ENCODE data around the gene STK25.

The STK25 gene

DNA sequence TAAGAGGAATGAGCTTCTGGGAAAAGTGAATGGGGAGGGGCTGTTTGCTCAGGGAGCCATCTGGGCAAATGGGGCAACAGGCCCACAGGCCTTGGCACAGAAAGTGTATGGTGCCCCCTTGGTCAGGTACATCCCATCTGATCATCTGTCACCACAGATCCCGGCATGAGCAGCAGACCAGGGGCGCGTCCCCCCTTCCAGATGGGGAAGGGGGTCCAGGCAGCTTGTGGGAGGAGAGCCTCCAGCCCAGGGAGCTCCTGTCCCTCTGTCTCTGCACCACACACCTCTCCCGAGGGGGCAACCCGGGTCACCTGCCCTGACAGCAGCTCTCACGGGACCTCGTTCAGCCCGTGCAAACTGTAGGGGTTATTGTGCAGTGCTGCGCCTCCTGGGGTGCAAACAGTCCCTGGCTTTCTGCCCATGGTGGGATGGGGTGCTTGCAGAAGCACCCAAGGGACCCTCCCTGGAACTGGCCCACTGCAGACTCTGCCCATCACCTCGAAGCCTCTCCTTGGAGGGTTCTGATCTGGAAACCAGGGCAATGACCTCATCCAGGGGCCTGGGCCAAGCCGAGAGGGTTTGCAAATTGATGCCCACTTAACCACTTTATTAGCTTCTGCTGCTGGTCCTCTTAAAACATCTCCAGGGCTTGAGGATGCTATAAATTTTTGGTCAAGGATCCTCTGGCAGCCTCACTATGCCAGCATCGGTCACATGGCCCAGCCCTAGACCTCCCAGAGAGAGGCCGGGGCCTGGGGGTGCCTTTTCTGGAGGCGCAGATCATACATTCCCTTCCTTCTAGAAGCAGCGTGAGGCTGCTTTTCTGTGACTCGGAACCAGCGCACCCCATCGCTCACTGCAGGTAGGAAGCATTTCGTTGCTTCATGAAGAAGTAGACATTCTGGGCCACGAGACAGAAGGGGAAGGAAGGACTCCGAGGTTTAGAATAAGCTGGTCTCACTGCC, 42.5 kb upstream of the STK25 start:
- no peak for TF ChIP-seq FOXP2 (optimal IDR thresholded peaks at IDR 0.05; ENCODE audit: control extremely low read depth, extremely low read length, insufficient read depth)
- TF ChIP-seq POLR2AphosphoS5 (IDR thresholded peaks at IDR 0.05; ENCODE audit: borderline replicate concordance, low read depth, low read length): no peak
- TF ChIP-seq EZH2 (IDR thresholded peaks at IDR 0.05): no peak
- Histone ChIP-seq H3K9ac (ENCODE audit: insufficient read length) (no peak overlapping the region), H3K36me3 (ENCODE audit: insufficient read depth, low read length) (no peaks in the 10 kb centered on the region), H3K9me3 (ENCODE audit: low read depth, low read length) (no peaks in the 10 kb centered on the region), H3K4me3 (no peak overlapping the region), H3K27ac (no peak overlapping the region)
- no peak for DNase-seq (ENCODE audit: low read depth, low spot score)

GRCh38 chr2:241548451-241548835, 40.1 kb upstream of the STK25 start:
- H3K27ac ChIP-seq: no peak overlapping the region
- DNase-seq (ENCODE audit: low read depth, low spot score): no peak
- no peaks in the 10 kb centered on the region for H3K9me3 ChIP-seq (ENCODE audit: low read depth, low read length)
- H3K9ac ChIP-seq (ENCODE audit: insufficient read length): no peak overlapping the region
- no peak overlapping the region for H3K4me3 ChIP-seq
- no peaks in the 10 kb centered on the region for H3K36me3 ChIP-seq (ENCODE audit: insufficient read depth, low read length)
- TF ChIP-seq POLR2AphosphoS5 (IDR thresholded peaks at IDR 0.05; ENCODE audit: borderline replicate concordance, low read depth, low read length): no peak
- no peak for TF ChIP-seq EZH2 (IDR thresholded peaks at IDR 0.05)
- TF ChIP-seq FOXP2 (optimal IDR thresholded peaks at IDR 0.05; ENCODE audit: control extremely low read depth, extremely low read length, insufficient read depth): no peak

DNA sequence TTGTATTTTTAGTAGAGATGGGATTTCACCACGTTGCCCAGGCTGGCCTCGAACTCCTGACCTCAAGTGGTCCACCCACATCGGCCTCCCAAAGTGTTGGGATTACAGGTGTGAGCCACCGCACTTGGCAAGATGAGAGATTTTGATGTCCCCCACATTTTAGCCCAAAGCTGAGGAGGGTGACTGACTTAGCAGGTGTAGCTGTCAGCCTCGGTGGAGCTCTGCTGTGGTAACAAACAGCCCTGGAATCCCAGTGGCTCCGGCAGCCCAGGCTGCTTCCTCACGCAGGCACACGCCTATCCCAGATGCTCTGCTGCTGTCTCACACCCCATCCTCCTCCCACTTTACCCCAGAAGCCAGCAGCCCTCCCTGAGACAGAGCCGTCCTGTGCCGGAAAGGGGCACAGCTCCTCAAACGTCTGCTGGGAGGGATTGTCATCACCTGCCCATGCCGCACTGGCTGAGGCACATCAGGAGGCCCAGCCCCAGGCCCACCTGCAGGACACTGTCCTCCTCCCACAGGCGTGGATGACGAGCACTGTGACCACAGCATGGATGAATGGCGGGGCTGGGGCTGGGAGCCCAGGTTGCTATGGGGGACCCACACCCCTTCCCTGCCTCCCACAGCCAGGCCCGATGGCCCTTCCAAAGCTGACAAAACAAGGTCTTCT, 39.5 kb upstream of the STK25 start:
- Histone ChIP-seq H3K4me3 (no peak overlapping the region), H3K9me3 (ENCODE audit: low read depth, low read length) (no peaks in the 10 kb centered on the region), H3K9ac (ENCODE audit: insufficient read length) (no peak overlapping the region), H3K36me3 (ENCODE audit: insufficient read depth, low read length) (no peaks in the 10 kb centered on the region), H3K27ac (no peak overlapping the region)
- no peak for TF ChIP-seq FOXP2 (optimal IDR thresholded peaks at IDR 0.05; ENCODE audit: control extremely low read depth, extremely low read length, insufficient read depth)
- no peak for DNase-seq (ENCODE audit: low read depth, low spot score)

DNA sequence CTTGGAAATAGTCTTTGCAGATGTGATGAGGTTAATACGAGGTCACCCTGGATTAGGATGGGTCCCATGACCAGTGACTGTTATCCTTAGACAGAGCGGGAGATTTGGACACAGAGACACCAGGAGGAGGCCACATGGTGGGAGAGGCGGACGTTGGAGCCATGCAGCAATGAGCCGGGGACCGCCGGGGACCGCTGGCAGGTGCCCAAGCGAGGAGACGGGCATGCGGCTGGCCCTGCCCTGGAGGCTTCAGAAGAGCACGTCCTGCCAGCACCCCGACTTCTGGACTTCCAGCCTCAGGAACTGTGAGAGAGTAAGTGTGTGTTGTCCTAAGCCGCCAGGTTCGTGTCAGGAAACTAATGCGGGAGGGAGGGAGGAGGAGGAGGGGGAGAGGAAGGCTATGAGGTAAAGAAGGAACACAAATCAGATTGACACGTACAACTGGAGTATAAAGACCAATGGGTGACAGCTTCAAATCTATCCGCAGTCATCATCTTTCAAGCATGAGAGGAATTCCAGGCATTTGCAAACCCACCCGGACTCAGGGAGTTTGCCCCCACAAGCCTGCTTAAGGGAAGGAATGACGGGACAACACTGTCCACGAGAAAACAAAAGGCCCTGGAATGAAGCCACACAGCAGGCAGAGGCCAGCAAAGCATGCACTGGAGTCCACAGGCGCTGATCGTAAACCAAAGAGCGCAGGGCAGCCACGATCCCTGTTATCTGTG, 38.6 kb upstream of the STK25 start:
- Histone ChIP-seq H3K36me3 (ENCODE audit: insufficient read depth, low read length) (no peaks in the 10 kb centered on the region), H3K27ac (no peak overlapping the region), H3K9ac (ENCODE audit: insufficient read length) (no peak overlapping the region), H3K4me3 (no peak overlapping the region), H3K9me3 (ENCODE audit: low read depth, low read length) (no peaks in the 10 kb centered on the region)
- DNase-seq (ENCODE audit: low read depth, low spot score): no peak
- TF ChIP-seq POLR2AphosphoS5 (IDR thresholded peaks at IDR 0.05; ENCODE audit: borderline replicate concordance, low read depth, low read length) (no peak), FOXP2 (optimal IDR thresholded peaks at IDR 0.05; ENCODE audit: control extremely low read depth, extremely low read length, insufficient read depth) (no peak), EZH2 (IDR thresholded peaks at IDR 0.05) (no peak)

GRCh38 chr2:241545523-241546473, 37.4 kb upstream of the STK25 start:
- Histone ChIP-seq H3K36me3 (ENCODE audit: insufficient read depth, low read length) (no peaks in the 10 kb centered on the region), H3K4me3 (no peak overlapping the region), H3K9ac (ENCODE audit: insufficient read length) (no peak overlapping the region), H3K27ac (peak overlapping the region; percentile 74; the same call in 1 of the 2 replicates), H3K9me3 (ENCODE audit: low read depth, low read length) (no peaks in the 10 kb centered on the region)
- no peak for DNase-seq (ENCODE audit: low read depth, low spot score)
- no peak for TF ChIP-seq EZH2 (IDR thresholded peaks at IDR 0.05)
- no peak for TF ChIP-seq FOXP2 (optimal IDR thresholded peaks at IDR 0.05; ENCODE audit: control extremely low read depth, extremely low read length, insufficient read depth)
- no peak for TF ChIP-seq POLR2AphosphoS5 (IDR thresholded peaks at IDR 0.05; ENCODE audit: borderline replicate concordance, low read depth, low read length)

DNA sequence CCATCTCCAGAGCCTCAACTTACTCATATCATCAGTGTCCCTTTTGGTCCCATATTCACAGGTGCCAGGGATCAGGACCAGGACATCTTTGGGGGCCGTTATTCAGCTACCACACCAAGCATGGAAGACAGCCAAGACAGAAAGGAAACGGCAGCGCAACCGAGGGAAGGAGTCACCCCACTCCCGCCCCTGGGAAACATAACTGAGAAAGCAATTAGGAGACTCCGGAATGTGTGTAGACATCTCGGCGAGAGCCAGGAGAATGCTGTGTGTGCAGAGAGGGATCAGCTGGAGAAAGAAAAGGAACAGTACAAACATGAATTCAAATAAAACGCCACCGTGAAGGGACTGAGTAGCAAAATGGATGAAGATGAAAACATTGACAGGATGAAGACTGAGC, 36.7 kb upstream of the STK25 start:
- Histone ChIP-seq H3K36me3 (ENCODE audit: insufficient read depth, low read length) (no peaks in the 10 kb centered on the region), H3K4me3 (no peak overlapping the region), H3K9me3 (ENCODE audit: low read depth, low read length) (no peaks in the 10 kb centered on the region), H3K27ac (peak overlapping the region; percentile 74; the same call in 1 of the 2 replicates), H3K9ac (ENCODE audit: insufficient read length) (no peak overlapping the region)
- DNase-seq (ENCODE audit: low read depth, low spot score): no peak
- no peak for TF ChIP-seq POLR2AphosphoS5 (IDR thresholded peaks at IDR 0.05; ENCODE audit: borderline replicate concordance, low read depth, low read length)
- no peak for TF ChIP-seq FOXP2 (optimal IDR thresholded peaks at IDR 0.05; ENCODE audit: control extremely low read depth, extremely low read length, insufficient read depth)
- no peak for TF ChIP-seq EZH2 (IDR thresholded peaks at IDR 0.05)

- no peaks in the 10 kb centered on the region for H3K36me3 ChIP-seq (ENCODE audit: insufficient read depth, low read length)
- TF ChIP-seq FOXP2 (optimal IDR thresholded peaks at IDR 0.05; ENCODE audit: control extremely low read depth, extremely low read length, insufficient read depth) (no peak), POLR2AphosphoS5 (IDR thresholded peaks at IDR 0.05; ENCODE audit: borderline replicate concordance, low read depth, low read length) (no peak), EZH2 (IDR thresholded peaks at IDR 0.05) (no peak)
- H3K27ac ChIP-seq: no peak overlapping the region
- H3K4me3 ChIP-seq: no peak overlapping the region
- no peak overlapping the region for H3K9ac ChIP-seq (ENCODE audit: insufficient read length)
- no peaks in the 10 kb centered on the region for H3K9me3 ChIP-seq (ENCODE audit: low read depth, low read length)
- no peak for DNase-seq (ENCODE audit: low read depth, low spot score)
Measured at GRCh38 chr2:241542278-241542605, 33.9 kb upstream of the STK25 start.
